Activated T-cell treated with anti-CD3 and anti-CD28 coated beads for 48 hours (primary cell): ENCODE results near the gene PNPLA4.

Source experiments
- DNase-seq: peaks from one replicate; pipeline ENCODE4 v3.0.0-alpha.2; 2020; ENCODE audit warnings: low read depth

PNPLA4 gene, protein sequence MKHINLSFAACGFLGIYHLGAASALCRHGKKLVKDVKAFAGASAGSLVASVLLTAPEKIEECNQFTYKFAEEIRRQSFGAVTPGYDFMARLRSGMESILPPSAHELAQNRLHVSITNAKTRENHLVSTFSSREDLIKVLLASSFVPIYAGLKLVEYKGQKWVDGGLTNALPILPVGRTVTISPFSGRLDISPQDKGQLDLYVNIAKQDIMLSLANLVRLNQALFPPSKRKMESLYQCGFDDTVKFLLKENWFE

DNA sequence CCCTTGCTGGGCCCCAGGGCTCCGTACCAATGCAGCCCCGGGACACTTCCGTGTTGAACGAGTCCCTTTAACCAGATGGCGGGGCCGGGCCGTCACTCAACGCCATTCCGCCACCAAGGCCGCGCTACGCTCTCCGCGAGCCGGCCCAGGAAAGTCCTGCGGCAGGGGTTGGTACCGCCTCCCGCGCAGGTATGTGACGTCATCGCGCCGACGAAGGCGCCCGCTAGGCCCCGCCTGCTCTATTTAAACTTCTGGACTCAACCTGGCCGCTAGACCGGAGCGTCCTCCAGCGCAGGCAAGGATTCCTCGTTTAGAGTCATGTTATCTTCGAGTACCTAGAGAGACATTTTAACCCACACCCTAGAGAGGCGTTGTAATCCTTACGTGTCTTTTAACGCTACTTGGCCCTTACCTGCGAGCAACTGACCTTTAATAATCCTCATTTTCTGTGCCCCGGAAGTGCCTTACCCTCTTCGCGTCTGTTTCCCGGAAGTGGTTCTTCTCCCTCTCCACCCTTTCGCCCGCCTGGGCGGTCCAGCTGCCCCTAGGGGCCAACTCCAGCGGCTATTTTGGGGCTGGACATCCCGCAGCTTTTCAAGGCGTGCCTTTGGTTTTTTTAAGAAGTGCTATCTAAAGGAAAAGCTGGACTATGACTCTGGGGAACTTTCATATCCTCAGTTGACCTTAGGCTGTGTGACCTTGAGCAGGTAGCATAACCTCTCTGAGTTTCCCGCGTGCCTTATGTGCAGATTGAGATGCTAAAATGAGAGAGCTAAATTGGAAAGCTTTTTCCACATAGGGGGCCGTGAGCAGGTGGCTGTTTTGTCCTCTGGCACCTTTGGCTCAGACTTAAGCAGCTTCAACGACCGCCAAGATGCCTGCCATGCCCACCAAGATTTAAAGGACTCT is at the start of gene PNPLA4:
TSS of gene PNPLA4 (minus strand) at position 155 of the 909 bp plus-strand sequence. CDS start 1,294 bp downstream, outside the sequence.
- DNase-seq: peak; percentile 76

DNA sequence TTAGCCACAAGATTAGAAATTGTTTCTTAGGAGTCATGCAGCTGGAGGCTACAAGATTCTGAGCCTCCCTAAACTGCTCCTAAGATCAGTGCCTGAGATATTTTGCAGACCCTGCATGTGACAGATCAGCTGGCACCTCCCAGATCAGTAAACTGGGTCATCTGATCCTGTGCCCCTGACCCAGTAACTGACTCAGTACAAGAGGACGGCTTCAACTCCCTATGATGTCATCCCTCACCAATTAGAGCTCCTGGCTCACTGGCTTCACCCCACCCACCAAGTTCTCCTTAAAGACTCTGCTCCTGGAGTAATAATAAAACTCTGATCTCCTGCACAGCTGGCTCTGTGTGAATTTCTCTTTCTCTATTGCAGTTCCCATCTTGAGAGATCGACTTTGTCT is 45.4 kb upstream of the PNPLA4 start:
- no peak for DNase-seq

DNA sequence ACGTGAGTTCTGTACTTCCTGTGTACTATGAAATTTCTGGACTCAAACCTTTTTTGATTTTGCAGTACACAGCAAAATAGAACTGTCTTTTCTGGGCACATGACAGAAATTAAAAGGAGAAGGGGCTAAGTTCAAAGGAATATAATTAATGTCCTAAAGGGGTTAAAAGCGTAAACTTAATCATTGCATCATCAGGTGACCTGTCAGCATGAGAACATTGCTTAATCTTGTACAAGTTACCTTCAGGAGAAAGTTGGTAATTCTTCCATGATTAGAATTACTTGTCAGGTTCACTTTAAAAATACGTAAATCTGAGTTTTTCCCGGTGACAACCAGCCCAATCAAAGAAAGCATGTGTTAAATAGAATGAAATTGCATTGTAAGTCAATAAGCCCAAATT is 43.2 kb upstream of the PNPLA4 start:
- no peak for DNase-seq

DNA sequence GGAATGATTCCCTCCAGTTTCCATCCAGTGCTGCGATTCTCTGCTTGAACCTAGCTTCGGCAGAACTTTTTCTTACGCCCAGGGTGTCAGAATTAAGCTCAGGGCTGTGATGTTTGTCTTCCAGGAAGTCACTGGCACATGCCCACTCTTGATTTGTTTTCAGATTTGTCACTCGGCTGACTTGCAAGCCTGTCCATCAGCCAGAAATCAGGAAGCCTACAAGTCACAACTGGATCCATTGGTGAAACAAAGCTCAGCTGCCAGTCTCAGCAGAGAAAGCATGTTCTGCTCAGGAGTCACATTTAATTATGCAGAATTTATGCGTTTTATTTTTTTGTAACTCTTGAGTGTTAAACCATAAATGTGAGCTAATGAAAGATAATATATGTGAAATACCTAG is 38.2 kb upstream of the PNPLA4 start:
- no peak for DNase-seq

DNA sequence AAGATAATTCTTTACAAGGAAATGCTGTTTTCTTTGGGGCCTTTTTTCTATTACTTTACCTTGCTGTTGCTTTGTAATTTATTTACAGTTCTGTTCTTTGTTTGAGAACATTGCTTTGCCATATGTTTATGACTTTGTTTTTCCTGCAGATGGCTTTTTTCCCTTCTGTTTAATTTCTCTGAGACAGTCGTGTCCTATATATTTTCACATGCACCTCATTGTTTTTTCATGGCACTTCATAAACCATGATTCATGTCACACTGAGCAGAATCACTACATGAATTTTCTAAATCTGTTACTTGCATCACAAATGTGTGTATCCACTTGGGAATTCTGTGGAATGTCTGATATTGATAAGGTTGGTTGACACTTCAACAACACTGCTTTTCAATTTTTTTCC is 33.0 kb upstream of the PNPLA4 start:
- no peak for DNase-seq

DNA sequence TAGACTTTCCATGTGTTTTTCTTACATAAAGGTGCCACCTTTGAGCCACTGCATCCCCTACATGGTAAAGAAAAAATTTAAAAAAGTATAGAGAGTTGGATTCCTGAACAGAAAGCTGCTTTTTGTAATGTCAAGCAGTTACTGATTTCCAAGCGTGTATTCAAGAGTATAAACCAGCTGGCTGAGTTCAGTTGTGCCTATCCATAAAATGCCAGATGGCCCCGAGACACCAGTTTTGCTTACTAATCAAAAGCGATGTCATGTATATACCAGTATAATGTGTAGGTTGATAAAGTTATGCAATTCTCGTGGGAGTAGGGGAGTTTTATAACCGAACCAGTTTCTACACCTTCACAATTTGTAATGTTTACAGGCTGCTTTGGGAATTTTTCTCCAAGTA is 26.2 kb upstream of the PNPLA4 start:
- DNase-seq: no peak

DNA sequence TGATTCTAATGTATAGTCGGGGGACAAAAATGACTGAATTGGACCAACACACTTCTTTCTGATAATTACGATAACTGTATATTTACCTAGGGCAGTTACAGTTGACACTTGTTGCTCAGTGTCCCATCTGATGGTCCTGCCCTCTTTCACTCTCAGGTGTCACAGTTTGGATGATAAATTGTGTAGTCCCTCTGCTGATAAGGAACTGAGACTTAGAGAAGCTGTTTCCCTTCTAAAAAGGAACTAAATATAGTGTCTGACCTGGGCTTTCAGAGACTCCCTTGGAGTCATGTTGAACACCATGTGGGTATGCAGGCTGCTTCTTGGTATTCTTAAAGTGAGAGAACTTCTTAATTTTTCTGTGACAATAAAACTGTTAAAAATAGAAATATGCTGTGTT is 23.7 kb upstream of the PNPLA4 start:
- DNase-seq: no peak

DNA sequence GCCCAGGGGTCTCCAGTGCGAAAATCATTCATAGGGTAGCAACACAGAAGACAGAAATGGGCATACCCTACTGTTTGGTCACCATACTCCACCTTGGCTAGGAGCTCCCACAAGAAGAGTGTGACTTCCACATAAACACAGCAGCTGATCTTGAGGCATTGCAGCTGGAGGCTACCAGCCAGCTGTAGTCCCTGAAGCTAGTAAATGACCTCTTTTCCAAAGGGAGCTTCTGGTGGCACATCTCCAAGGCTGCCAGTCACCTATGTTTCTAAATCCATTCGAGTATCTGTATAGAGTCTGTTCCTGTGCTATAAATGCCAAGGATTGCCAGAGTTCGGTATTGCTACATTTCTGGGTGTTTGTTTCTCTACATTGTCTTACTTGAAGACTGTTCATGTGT is 21.3 kb upstream of the PNPLA4 start:
- DNase-seq: no peak

DNA sequence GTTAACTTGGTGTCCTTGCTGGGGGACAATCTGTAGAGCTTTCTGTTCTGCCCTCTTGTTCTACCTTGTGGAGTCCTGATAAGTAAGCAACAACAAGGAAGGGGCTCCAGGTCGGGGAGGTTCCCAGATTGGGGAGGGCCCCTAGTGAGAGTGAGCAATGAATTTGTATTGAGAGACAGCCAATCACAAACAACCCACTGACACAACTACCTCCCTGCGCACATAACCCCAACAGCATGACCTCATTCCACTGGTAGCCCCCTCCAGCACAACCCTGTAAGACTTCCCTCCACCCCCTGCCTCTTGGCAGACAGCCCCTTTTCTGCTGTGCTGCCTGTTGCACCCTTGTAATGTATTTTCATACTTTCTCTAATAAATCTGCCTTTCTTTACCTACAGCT is 19.7 kb upstream of the PNPLA4 start:
- no peak for DNase-seq

DNA sequence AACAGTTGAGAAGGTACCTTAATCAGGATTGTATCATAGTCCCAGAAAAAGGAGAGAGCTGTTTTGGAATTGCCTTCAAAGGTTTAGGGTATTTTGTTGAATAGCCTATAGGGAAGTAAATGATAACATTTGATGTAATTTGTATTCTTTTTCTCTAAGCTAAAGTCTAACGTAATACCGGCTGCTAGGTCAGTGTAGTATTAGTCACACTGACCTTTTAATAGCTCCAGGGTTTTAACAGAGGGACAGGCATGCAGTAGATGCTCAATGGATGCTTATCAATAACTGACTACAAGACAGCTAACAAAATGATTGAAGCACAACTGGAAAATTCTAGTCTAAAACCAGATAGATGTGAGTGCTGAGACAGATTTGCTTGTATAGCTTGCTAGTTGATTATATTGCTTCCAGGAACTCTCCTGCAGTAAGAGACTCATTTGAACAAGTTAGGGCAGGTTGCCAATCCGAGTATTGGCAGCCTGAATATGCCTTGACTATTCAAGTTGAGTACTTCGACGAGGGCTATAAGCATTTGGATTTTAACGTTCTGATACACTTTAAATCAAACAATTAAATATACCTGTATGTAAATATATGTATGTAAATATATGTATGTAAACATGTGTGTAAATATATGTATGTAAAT is 16.5 kb upstream of the PNPLA4 start:
- no peak for DNase-seq

DNA sequence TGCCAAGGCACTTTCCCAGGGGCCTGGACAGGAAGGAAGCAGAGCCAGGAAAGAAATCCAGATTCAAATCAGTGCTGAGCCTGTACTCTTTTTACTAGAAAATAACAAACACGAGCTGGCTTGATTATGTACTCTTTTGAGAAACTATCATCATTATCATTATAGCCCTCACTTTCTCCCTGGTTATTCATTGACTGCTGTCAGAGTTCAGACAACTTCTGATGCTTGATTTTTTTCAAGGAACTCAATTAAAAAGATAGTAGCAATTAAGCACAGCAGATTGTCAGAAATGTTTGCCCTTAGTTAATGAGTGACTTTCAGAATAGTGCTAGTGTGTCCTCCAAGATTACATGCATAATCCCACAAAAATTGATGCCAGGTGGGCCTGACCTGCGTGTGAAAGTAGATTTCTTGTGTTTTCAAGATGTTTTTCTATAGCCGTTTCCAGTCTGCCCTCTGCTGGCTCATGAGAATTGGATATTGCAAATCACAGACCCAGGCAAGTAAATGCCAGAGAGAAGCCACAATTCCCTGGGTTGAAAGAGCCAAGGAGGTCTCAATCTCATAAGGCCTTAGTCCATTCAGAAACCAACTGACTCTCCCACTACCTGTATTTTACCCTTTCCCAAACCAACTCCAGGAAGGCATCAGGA is 14.3 kb upstream of the PNPLA4 start:
- DNase-seq: no peak

DNA sequence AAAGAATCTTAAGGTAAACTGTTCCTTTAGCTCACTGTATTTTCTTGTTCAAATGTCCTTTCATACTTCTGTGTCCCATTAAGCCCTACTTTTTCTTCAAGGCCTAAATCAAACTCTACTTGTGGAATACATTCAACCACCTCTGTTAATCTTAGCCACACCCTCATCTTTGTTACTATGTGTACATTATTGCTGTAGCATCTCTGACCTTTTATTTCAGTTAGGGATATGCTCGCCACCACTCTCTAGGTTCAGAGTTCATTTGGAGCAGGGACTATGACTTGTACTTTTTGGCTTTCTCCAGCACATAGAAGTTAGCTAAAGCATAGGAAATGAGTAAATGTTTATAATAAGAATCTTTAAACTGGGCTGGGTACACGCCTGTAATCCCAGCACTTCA is 6.8 kb upstream of the PNPLA4 start:
- no peak for DNase-seq

DNA sequence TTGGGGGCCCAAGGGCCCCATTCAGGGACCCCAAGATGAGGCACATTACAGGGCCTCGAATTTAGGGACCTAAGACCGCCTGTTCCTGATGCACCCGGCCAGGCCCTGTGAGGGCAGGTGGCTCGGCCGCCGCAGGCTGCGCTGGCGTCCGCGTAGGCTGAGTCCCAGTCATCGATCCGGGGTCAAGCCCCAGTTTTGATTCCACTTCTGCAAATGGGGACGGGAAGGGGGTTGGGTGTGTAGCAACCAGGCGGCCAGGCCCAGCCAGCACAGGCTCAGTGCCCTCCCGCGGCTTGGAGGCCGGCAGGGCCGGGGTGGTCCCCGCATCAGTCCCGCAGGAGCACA is 327 bp downstream of the PNPLA4 start:
- no peak for DNase-seq

DNA sequence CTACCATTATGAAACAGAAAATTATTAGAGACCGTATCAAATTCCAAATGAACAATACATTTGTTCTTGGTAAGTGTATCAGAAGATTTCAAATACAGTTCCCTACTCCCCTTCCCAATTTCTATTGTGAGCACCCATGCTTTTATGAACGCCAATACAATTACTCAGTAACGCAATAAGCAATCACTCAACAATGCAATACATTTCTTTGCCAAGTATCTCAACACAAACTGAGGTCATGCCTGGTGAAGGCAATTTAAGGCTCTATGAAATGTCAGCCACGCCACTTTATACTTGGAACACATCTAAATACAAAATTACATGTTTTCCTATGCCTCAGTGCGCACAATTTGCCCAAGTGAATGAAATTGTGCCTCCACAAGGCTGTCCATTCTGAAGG is 712 bp downstream of the PNPLA4 start:
- DNase-seq: no peak

DNA sequence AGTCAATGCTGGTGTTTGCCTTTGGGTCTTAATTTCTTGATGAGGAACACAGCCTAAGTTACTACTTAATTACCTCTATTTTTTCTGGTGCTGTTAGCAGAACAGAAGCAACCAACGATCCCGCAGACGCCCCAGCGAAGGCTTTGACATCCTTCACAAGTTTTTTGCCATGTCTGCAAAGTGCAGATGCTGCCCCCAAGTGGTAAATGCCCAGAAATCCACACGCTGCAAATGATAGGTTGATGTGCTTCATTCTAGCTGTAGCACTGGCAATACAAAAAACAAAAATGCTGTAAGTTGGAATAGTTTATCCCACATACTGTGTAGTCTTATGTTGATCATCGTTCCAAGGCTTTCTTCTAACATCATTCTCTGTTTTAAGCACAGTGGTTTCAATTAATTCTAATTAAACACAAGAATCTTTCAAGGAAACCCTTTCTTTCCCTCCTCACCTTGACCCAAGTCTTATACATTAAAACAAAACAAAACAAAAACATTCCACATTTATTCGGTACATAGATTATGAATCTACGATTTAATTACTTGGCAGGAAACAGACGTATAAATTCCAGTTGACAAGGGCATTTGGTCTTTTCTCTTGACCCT is 1.2 kb downstream of the PNPLA4 start:
- DNase-seq: peak; percentile 31

DNA sequence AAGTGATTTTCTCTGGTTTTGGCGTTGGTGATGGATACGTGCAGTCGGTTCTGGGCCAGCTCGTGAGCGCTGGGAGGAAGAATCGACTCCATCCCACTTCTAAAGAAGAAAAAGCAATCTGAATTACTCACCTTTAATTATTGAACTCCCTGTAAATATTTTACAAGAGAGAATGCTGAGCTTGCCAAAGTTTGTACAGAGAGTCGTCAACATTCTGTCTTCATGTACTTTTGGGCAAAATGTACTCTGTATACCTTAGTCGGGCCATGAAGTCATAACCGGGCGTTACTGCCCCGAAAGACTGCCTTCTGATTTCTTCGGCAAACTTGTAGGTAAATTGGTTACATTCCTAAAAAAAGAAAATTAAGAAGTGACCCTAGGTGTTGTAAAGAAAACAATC is 5.5 kb downstream of the PNPLA4 start:
- DNase-seq: no peak

DNA sequence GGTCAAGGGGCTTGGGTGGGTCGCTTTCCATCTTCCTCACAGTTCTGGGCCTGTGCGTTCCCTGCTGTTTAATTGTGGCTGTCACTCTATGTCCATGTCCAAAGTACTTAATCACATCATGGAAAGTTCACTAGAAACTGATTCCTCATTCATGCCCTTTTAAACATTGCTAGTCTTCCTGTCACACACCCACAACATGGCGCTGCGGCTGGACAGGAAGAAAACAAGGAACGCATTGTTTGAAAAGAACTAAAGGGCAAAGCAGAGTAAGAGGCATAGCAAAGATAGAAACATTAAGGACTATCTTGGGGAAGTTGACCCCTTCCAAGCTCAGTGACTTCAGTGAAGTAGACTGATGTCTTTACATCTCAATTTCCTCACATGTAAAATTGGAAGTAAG is 18.4 kb downstream of the PNPLA4 start:
- DNase-seq: no peak

DNA sequence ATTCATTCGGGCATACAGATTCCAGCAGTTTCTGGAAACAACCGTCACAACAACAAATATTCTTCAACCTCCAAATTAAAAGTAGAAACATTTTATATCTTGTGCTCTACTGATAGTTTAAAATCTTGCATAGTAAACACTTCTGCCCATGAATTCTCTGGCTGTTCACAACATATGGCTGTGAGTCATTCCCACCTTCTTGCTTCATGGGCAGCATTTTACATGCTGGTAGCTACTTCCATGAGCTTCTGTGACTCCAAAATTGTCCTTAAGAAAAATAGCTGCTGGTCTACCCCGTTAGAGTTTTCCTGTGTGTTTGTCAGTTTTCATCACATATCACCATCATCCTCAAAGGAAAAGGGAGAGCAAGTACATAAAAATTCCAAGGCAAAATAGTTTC is 22.7 kb downstream of the PNPLA4 start:
- no peak for DNase-seq

DNA sequence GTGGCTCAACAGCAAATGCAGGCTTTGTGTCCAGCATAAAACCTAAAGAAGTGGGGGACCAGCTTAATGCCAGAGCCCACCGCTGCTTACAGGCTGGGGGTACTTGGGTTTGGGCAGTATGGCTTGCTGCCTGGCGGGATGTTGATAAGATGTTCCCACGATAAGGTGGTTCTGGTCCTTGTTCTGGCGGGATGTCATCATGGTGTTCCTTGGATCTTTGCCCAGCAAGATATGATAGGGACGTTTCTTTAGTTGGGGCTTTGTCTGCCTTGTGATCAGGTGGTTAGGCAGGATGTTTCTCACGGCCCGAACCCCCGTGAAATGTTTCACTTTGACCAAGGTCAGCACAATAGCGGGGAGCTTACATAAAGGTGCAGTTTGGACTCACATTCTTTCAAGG is 35.3 kb downstream of the PNPLA4 start:
- no peak for DNase-seq

DNA sequence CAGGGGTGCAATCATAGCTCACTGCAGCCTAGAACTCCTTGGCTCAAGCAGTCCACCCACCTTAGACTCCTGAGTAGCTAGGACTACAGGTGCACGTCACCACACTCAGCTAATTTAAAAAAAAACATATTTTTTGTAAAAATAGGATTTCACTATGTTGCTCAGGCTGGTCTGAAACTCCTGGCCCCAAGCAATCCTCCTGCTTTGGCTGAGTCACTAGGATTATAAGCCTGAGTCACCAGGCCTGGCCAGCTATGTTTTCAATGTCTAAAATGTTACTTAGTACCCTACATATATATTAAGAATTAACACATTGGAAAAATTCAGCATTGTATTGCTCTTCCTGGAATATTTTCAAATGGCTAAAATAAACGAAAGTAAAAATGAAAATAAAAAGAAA is 37.5 kb downstream of the PNPLA4 start:
- no peak for DNase-seq

DNA sequence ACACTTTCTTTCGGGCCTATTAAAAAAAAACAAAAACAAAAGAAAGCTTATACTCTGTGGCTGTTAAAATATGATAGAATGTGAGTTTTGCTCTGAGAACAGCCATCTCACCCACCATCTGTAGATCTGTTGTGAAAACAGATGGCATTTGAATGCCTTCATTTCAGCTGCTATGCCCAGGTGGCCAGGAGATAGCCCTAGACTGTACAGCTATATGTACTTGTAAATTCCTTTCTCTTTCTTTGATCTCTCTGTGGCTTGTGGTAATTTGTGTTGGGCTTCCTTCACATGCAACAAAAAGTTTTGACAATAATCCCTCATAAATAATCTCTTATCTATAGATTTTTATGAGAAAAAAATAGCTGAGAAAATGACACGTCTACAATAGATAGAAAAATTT is 38.1 kb downstream of the PNPLA4 start:
- DNase-seq: no peak

DNA sequence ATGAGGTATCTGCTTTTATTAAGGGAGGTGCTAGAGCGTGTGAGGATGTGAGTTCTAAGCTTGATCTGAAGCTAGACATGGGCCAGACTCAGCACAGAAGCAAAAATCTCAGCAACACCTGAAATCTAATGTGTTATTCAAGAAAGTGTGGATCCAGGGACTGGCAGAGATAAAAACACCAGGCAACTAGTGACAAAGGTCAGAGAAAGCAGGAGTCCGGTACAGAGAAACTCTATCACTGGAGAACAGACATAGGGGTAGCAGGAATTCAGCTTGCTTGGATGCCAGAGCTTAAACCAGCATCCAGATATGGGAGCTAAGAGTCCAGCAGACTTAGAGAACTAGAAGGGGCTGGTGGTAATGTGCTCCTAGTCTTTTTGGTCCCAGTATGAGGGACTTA is 50.3 kb downstream of the PNPLA4 start:
- no peak for DNase-seq
